GM12878 (cell line): ENCODE data around the gene TRAPPC2. TPM values are rescaled to one million over a fixed set of nuclear protein-coding genes. Genes with fewer than 3 reads are reported as not detected.

Experiments used
- ATAC-seq: fragments of 200-7000 bp; cut with Tn5 transposase; 3 replicates; pipeline ENCODE4 v1.9.1; 2020; ENCODE audit warnings: mild to moderate bottlenecking, moderate library complexity
- BruUV-seq: library from RNA; stranded (reverse); fragments of 400-500 nt; replicated peaks from 2 replicates; lab custom pipeline; 2021; lab: Mats Ljungman, UMichigan
- CTCF ChIA-PET: fragments of 300-600 bp; sonication (Branson Sonifier 250); formaldehyde crosslinking; extraction: SDS; loops from one replicate; lab custom pipeline; 2021; ENCODE audit warnings: inconsistent platforms; lab: Yijun Ruan, JAX
- POLR2A ChIA-PET: fragments of 350-600 bp; formaldehyde crosslinking; extraction: SDS; loops from one replicate; lab custom pipeline; 2021; ENCODE audit warnings: inconsistent platforms; lab: Charles Lee
- RAD21 ChIA-PET: fragments of 300-600 bp; sonication (Branson Sonifier 250); formaldehyde crosslinking; loops from one replicate; lab custom pipeline; 2023; ENCODE audit warnings: antibody characterized with exemption; ENCODE audit not compliant: unreplicated experiment; lab: Charles Lee
- SMC1A ChIA-PET: fragments of 300-600 bp; sonication (Branson Sonifier 250); formaldehyde crosslinking; loops from one replicate; lab custom pipeline; 2023; ENCODE audit not compliant: unreplicated experiment, uncharacterized antibody; lab: Charles Lee
- DNase-seq: peaks from one replicate; pipeline ENCODE4 v3.0.0-alpha.2; 2011; ENCODE audit warnings: low read depth, low spot score
- FAIRE-seq: peaks from 3 replicates; lab custom pipeline; 2011; peaks lifted over from hg19 to GRCh38; lab: Jason Lieb, UNC
- H2AFZ ChIP-seq: 2 replicates; pipeline ENCODE4 v1.6.0; 2011; ENCODE audit warnings: low read depth, low read length, control low read depth; ENCODE audit not compliant: control insufficient read depth
- H3K27ac ChIP-seq: 2 replicates; pipeline ENCODE4 v1.5.1; 2011; ENCODE audit warnings: control low read depth; ENCODE audit not compliant: control insufficient read depth, insufficient read depth
- H3K27me3 ChIP-seq, 2 experiments: replicated peaks in 1 of 2; 2 replicates each; pipeline versions ENCODE4 v1.6.0 to v1.6.1; 2011; ENCODE audit warnings: low read length in 1 of 2; ENCODE audit not compliant: control insufficient read depth in 2 of 2, insufficient read depth in 2 of 2
- H3K36me3 ChIP-seq, 2 experiments: 2 replicates each; pipeline ENCODE4 v1.5.1; 2011; ENCODE audit warnings: low read length in 1 of 2; ENCODE audit not compliant: control insufficient read depth in 2 of 2, insufficient read depth in 2 of 2
- H3K4me1 ChIP-seq: 2 replicates; pipeline ENCODE4 v1.6.1; 2011; ENCODE audit warnings: mild to moderate bottlenecking, low read length, moderate library complexity, mixed read lengths; ENCODE audit not compliant: control insufficient read depth, insufficient read depth
- H3K4me2 ChIP-seq: 2 replicates; pipeline ENCODE4 v1.6.0; 2011; ENCODE audit warnings: control low read depth; ENCODE audit not compliant: control insufficient read depth, insufficient read depth
- H3K4me3 ChIP-seq: fragments of 200-600 bp; sonication (generic); 2 replicates; pipeline ENCODE4 v1.5.1; 2016
- H3K79me2 ChIP-seq: 2 replicates; pipeline ENCODE4 v1.6.0; 2011; ENCODE audit warnings: low read length; ENCODE audit not compliant: control insufficient read depth, insufficient read depth
- H3K9ac ChIP-seq: 2 replicates; pipeline ENCODE4 v1.8.0; 2011; ENCODE audit warnings: low read length, control low read depth, mixed read lengths; ENCODE audit not compliant: control insufficient read depth, insufficient read depth
- H3K9me3 ChIP-seq: replicated peaks from 3 replicates; pipeline ENCODE4 v1.5.1; 2011; ENCODE audit warnings: mild to moderate bottlenecking, low read length; ENCODE audit not compliant: control insufficient read depth, insufficient read depth
- H4K20me1 ChIP-seq: 2 replicates; pipeline ENCODE4 v1.6.0; 2011; ENCODE audit not compliant: control insufficient read depth, insufficient read depth
- MEF2A ChIP-seq: IDR thresholded peaks from 2 replicates; pipeline ENCODE4 v1.6.1; 2011; ENCODE audit warnings: low read depth, mild to moderate bottlenecking, low read length, moderate library complexity; ENCODE audit not compliant: insufficient read depth
- NBN ChIP-seq: fragments of 450-650 bp; IDR thresholded peaks from 2 replicates; pipeline ENCODE4 v1.6.1; 2016
- SKIL ChIP-seq: fragments of 450-650 bp; IDR thresholded peaks from 2 replicates; pipeline ENCODE4 v1.6.1; 2017; ENCODE audit warnings: mild to moderate bottlenecking, low read depth, inconsistent platforms; ENCODE audit not compliant: poor library complexity, severe bottlenecking
- SMAD5 ChIP-seq: IDR thresholded peaks from 2 replicates; pipeline ENCODE4 v1.6.1; 2016; ENCODE audit warnings: antibody characterized with exemption, low read depth
- SRF ChIP-seq, 2 experiments: IDR thresholded peaks; 2 replicates each; pipeline ENCODE4 v1.6.1; 2011; ENCODE audit warnings: low read depth in 2 of 2, low read length in 2 of 2, mild to moderate bottlenecking in 1 of 2, moderate library complexity in 1 of 2
- ZBTB4 ChIP-seq: fragments of 450-650 bp; formaldehyde crosslinking; IDR thresholded peaks from 2 replicates; pipeline ENCODE4 v1.4.0; 2022; ENCODE audit warnings: mild to moderate bottlenecking, moderate library complexity
- WGBS: methylation state at CpG from one replicate; pipeline ENCODE4 v1.1.6; 2016; ENCODE audit warnings: low lambda C conversion rate; ENCODE audit not compliant: insufficient replicate concordance, insufficient coverage; ENCODE audit errors: missing lambda C conversion rate; 5-methylcytosine and 5-hydroxymethylcytosine counted together
- in situ Hi-C: fragments of 300-500 bp; cut with MboI; formaldehyde crosslinking; loops from 9 replicates; pipeline ENCODE4 v1.14.3; 2018; ENCODE audit warnings: mixed read lengths
- intact Hi-C: fragments of 100-400 bp; cut with micrococcal nuclease; formaldehyde crosslinking; loops from one replicate; pipeline ENCODE4 v1.14.2; 2022; ENCODE audit not compliant: unreplicated experiment
- polyA plus RNA-seq, 11 experiments: library from polyadenylated mRNA; depleted of rRNA in 4 of 11; unstranded in 6 of 11; stranded (reverse) in 5 of 11; fragments of >200 nt; fragmentation: Nextera tagmentation in 4 of 11; fragmentation: Illumina TruSeq in 1 of 11; extraction: Ambion mirVana in 4 of 11; extraction: Trizol in 1 of 11; gene quantifications; 1 replicate in 1 of 11; 2 replicates in 10 of 11; pipeline versions ENCODE4 v1.2.1 to v1.2.3, GENCODE V29; 2011 to 2016; ENCODE audit warnings: inconsistent platforms in 2 of 11, missing spikeins in 2 of 11, low read depth in 1 of 11
- total RNA-seq, 4 experiments: library from RNA; depleted of rRNA in 3 of 4; stranded (reverse); fragments of >200 nt in 3 of 4; fragmentation: Illumina TruSeq in 1 of 4; extraction: Trizol in 1 of 4; gene quantifications; 2 replicates each; pipeline versions ENCODE4 v1.2.1 to v1.2.3, GENCODE V29; 2013 to 2021
- TF ChIP-seq, protein P1 (sequence below): IDR thresholded peaks from 2 replicates; pipeline ENCODE4 v1.6.1; 2012; ENCODE audit warnings: low read depth, low read length, improper control_type of control experiment

Gene TRAPPC2
- total and polyA plus RNA-seq, 10 of the 15 experiments (the other 5 are each of a cell fraction or from before 2014, with no cell fraction given), result 12.4 to 28.4 (median 21.3) TPM

- no peak for TF ChIP-seq ZBTB4 (CRISPR knock-in tag)
- no peak for TF ChIP-seq SMAD5
- TF ChIP-seq MEF2A, result no peak
- TF ChIP-seq SKIL, result no peak
- TF ChIP-seq, protein P1, sequence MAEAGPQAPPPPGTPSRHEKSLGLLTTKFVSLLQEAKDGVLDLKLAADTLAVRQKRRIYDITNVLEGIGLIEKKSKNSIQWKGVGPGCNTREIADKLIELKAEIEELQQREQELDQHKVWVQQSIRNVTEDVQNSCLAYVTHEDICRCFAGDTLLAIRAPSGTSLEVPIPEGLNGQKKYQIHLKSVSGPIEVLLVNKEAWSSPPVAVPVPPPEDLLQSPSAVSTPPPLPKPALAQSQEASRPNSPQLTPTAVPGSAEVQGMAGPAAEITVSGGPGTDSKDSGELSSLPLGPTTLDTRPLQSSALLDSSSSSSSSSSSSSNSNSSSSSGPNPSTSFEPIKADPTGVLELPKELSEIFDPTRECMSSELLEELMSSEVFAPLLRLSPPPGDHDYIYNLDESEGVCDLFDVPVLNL, result no peak
- no peak for TF ChIP-seq NBN
- TF ChIP-seq SRF (IDR thresholded peaks at IDR 0.05; ENCODE audit: low read depth in 2 of 2, low read length in 2 of 2), result no peak
- TF ChIP-seq, all 136 proteins: peak for 0
- no peak overlapping the region for H3K4me3 ChIP-seq
- no peak overlapping the region for H3K4me2 ChIP-seq
- H3K36me3 ChIP-seq, result peaks cover 3 to 16% of the 10 kb centered on the region in 2 experiments; a peak in 3 of 4 replicates
- BruUV-seq, result no TSS peak
- H3K79me2 ChIP-seq, result peaks cover 14% of the 10 kb centered on the region
- H3K27ac ChIP-seq, result no peak overlapping the region
- RAD21 ChIA-PET, result interaction anchor here (1.2 to 1.4 kb wide), 2 partner anchors 15 to 23 kb away, joined by 5 to 6 read pairs; no protein-coding TSS in a partner anchor
- H3K27me3 ChIP-seq, result no peaks in the 10 kb centered on the region
- CTCF ChIA-PET, result interaction anchor here (1.3 kb wide), 2 partner anchors 13 to 30 kb away, joined by 5 to 6 read pairs; partner anchors contain the start of genes OFD1 and TRAPPC2
- H4K20me1 ChIP-seq, result no peaks in the 10 kb centered on the region
- H3K4me1 ChIP-seq, result no peaks in the 10 kb centered on the region; the same call in 1 of the 2 replicates
- no peak for ATAC-seq
- DNase-seq, result no peak
- in situ Hi-C loops (no loop called here), intact Hi-C loops (no loop called here)
- no peaks in the 10 kb centered on the region; the same call in 2 of the 3 replicates for H3K9me3 ChIP-seq
- WGBS, result 91% methylated on average over 4 of the region's 4 CpGs
- no peak overlapping the region for H3K9ac ChIP-seq
- SMC1A ChIA-PET, result interaction anchor here (1.1 to 2.2 kb wide), 8 partner anchors 9 to 62 kb away, joined by 3 to 14 read pairs (median 4); no protein-coding TSS in a partner anchor
- FAIRE-seq, result no peak
- H2AFZ ChIP-seq, result no peak overlapping the region
- POLR2A ChIA-PET, result interaction anchor here (0.6 to 1.0 kb wide), 2 partner anchors 13 to 34 kb away, joined by 4 to 6 read pairs; partner anchors contain the start of genes OFD1 and TRAPPC2
Observed at GRCh38 chrX:13721371-13721770, 13.0 kb downstream of the TRAPPC2 start.
